LNCaP clone FGC (cell line): ENCODE data around the gene CTXN1.

Experiments
- DNase-seq: peaks from one replicate; pipeline ENCODE4 v3.0.0-alpha.2; 2011; ENCODE audit warnings: low read depth
- H3K4me3 ChIP-seq: 2 replicates; pipeline ENCODE4 v1.5.1; 2011; ENCODE audit warnings: mild to moderate bottlenecking, low read depth, low read length, control low read depth
- TF ChIP-seq, protein P1 (sequence below): IDR thresholded peaks from 2 replicates; pipeline ENCODE4 v1.5.1; 2012; ENCODE audit warnings: mild to moderate bottlenecking; ENCODE audit not compliant: control insufficient read depth, insufficient read depth; ENCODE audit errors: extremely low read depth

CTXN1 gene

DNA sequence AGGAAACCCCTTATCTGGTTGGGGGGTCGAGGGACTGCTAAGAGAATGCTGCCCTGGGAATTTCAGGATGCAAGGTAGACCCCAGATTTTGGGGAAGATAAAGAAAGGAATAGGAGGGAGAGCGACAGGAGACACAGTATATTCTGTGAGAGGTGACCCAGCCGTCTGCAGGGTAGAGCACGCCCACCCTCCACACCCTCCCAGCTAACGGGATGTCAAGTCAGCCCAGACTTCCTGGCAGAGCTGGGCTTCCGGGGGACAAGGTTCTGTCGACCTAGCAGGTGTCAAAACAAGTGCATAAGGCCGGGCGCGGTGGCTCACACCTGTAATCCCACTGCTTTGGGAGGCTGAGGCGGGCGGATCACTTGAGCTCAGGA, 51.0 kb downstream of the CTXN1 start:
- DNase-seq = no peak
- H3K4me3 ChIP-seq = peak overlapping the region; percentile 65
- TF ChIP-seq, protein P1, sequence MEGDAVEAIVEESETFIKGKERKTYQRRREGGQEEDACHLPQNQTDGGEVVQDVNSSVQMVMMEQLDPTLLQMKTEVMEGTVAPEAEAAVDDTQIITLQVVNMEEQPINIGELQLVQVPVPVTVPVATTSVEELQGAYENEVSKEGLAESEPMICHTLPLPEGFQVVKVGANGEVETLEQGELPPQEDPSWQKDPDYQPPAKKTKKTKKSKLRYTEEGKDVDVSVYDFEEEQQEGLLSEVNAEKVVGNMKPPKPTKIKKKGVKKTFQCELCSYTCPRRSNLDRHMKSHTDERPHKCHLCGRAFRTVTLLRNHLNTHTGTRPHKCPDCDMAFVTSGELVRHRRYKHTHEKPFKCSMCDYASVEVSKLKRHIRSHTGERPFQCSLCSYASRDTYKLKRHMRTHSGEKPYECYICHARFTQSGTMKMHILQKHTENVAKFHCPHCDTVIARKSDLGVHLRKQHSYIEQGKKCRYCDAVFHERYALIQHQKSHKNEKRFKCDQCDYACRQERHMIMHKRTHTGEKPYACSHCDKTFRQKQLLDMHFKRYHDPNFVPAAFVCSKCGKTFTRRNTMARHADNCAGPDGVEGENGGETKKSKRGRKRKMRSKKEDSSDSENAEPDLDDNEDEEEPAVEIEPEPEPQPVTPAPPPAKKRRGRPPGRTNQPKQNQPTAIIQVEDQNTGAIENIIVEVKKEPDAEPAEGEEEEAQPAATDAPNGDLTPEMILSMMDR = no peak
